Measurements from ENCODE around the gene CASP2.

The CASP2 gene

GRCh38 chr7:143337216-143337615, 49.1 kb downstream of the CASP2 start:
- H3F3A ChIP-seq (ENCODE audit: insufficient read depth, low read length): no peaks in the 10 kb centered on the region

GRCh38 chr7:143341842-143342241, 53.7 kb downstream of the CASP2 start:
- Histone ChIP-seq H3K9me3 (ENCODE audit: low read length) (no peaks in the 10 kb centered on the region), H3F3A (ENCODE audit: insufficient read depth, low read length) (no peaks in the 10 kb centered on the region), H3K4me1 (ENCODE audit: insufficient read depth, low read length, severe bottlenecking) (no peaks in the 10 kb centered on the region), H3K36me3 (ENCODE audit: insufficient read depth, low read length) (no peaks in the 10 kb centered on the region), H3K9ac (ENCODE audit: low read length) (no peak overlapping the region), H3K9me2 (ENCODE audit: low read depth, low read length) (no peaks in the 10 kb centered on the region), H4K20me1 (ENCODE audit: insufficient read depth, low read length) (no peaks in the 10 kb centered on the region), H2AFZ (ENCODE audit: low read length) (no peak overlapping the region), H3K4me2 (ENCODE audit: low read length) (no peak overlapping the region), H3K79me2 (ENCODE audit: insufficient read depth, low read length) (no peaks in the 10 kb centered on the region), H3K27me3 (ENCODE audit: insufficient read depth, low read length) (no peaks in the 10 kb centered on the region), H3K4me3 (ENCODE audit: low read depth, low read length, poor library complexity, severe bottlenecking) (no peak overlapping the region), H3K27ac (ENCODE audit: low read depth, low read length, poor library complexity, severe bottlenecking) (no peak overlapping the region)
- TF ChIP-seq EZH2 (IDR thresholded peaks at IDR 0.05; ENCODE audit: borderline replicate concordance, low read length): no peak
- no peak for TF ChIP-seq CTCF (IDR thresholded peaks at IDR 0.05; ENCODE audit: low read length)

More at GRCh38 chr7:143337216-143337615, 49.1 kb downstream of the CASP2 start:
- H4K20me1 ChIP-seq (ENCODE audit: insufficient read depth, low read length): no peaks in the 10 kb centered on the region
- TF ChIP-seq CTCF (IDR thresholded peaks at IDR 0.05; ENCODE audit: low read length): no peak
- no peak for TF ChIP-seq EZH2 (IDR thresholded peaks at IDR 0.05; ENCODE audit: borderline replicate concordance, low read length)
- no peaks in the 10 kb centered on the region for H3K79me2 ChIP-seq (ENCODE audit: insufficient read depth, low read length)
- H3K27ac ChIP-seq (ENCODE audit: low read depth, low read length, poor library complexity, severe bottlenecking): no peak overlapping the region
- H3K4me1 ChIP-seq (ENCODE audit: insufficient read depth, low read length, severe bottlenecking): no peaks in the 10 kb centered on the region
- no peak overlapping the region for H2AFZ ChIP-seq (ENCODE audit: low read length)
- no peak overlapping the region for H3K9ac ChIP-seq (ENCODE audit: low read length)
- H3K27me3 ChIP-seq (ENCODE audit: insufficient read depth, low read length): no peaks in the 10 kb centered on the region
- no peaks in the 10 kb centered on the region for H3K9me3 ChIP-seq (ENCODE audit: low read length)
- no peak overlapping the region for H3K4me2 ChIP-seq (ENCODE audit: low read length)
- H3K4me3 ChIP-seq (ENCODE audit: low read depth, low read length, poor library complexity, severe bottlenecking): no peak overlapping the region
- H3K36me3 ChIP-seq (ENCODE audit: insufficient read depth, low read length): no peaks in the 10 kb centered on the region
- H3K9me2 ChIP-seq (ENCODE audit: low read depth, low read length): no peaks in the 10 kb centered on the region

- Histone ChIP-seq H3K36me3 (ENCODE audit: insufficient read depth, low read length) (no peaks in the 10 kb centered on the region), H4K20me1 (ENCODE audit: insufficient read depth, low read length) (no peaks in the 10 kb centered on the region), H3K9me3 (ENCODE audit: low read length) (no peaks in the 10 kb centered on the region), H3K79me2 (ENCODE audit: insufficient read depth, low read length) (no peaks in the 10 kb centered on the region), H3F3A (ENCODE audit: insufficient read depth, low read length) (no peaks in the 10 kb centered on the region), H3K4me1 (ENCODE audit: insufficient read depth, low read length, severe bottlenecking) (no peaks in the 10 kb centered on the region), H3K4me2 (ENCODE audit: low read length) (no peak overlapping the region), H2AFZ (ENCODE audit: low read length) (no peak overlapping the region), H3K27me3 (ENCODE audit: insufficient read depth, low read length) (0 out of 2 replicates have a peak, but pooled peaks cover 2% of the 10 kb centered on the region), H3K4me3 (ENCODE audit: low read depth, low read length, poor library complexity, severe bottlenecking) (no peak overlapping the region), H3K9ac (ENCODE audit: low read length) (no peak overlapping the region), H3K27ac (ENCODE audit: low read depth, low read length, poor library complexity, severe bottlenecking) (no peak overlapping the region), H3K9me2 (ENCODE audit: low read depth, low read length) (no peaks in the 10 kb centered on the region)
- no peak for TF ChIP-seq CTCF (IDR thresholded peaks at IDR 0.05; ENCODE audit: low read length)
- TF ChIP-seq EZH2 (IDR thresholded peaks at IDR 0.05; ENCODE audit: borderline replicate concordance, low read length): no peak
Measured at GRCh38 chr7:143343596-143343995, 55.4 kb downstream of the CASP2 start.
